Loucy (cell line): ENCODE measurements around the gene NRG3.

ENCODE experiments used
- H2AFZ ChIP-seq: fragments of 200-600 bp; sonication (generic); 2 replicates; pipeline ENCODE4 v1.6.0; 2016; ENCODE audit warnings: antibody characterized with exemption, mild to moderate bottlenecking, low read length, moderate library complexity
- H3F3A ChIP-seq: fragments of 200-600 bp; 2 replicates; pipeline ENCODE4 v1.6.0; 2016; ENCODE audit warnings: antibody characterized with exemption, low read depth, mild to moderate bottlenecking
- H3K27me3 ChIP-seq: fragments of 200-600 bp; sonication (generic); 2 replicates; pipeline ENCODE4 v1.6.1; 2014; ENCODE audit warnings: low read length, mild to moderate bottlenecking; ENCODE audit not compliant: insufficient read depth, poor library complexity, severe bottlenecking
- H3K36me3 ChIP-seq: fragments of 200-600 bp; sonication (generic); 2 replicates; pipeline ENCODE4 v1.6.1; 2016; ENCODE audit warnings: low read length; ENCODE audit not compliant: insufficient read depth
- H3K4me1 ChIP-seq: fragments of 200-600 bp; sonication (generic); 2 replicates; pipeline ENCODE4 v1.5.1; 2014; ENCODE audit warnings: low read length, mild to moderate bottlenecking; ENCODE audit not compliant: insufficient read depth, poor library complexity, severe bottlenecking
- H3K4me2 ChIP-seq: fragments of 200-600 bp; sonication (generic); 2 replicates; pipeline ENCODE4 v1.6.0; 2014; ENCODE audit warnings: antibody characterized with exemption, low read length, low read depth, mild to moderate bottlenecking; ENCODE audit not compliant: poor library complexity, severe bottlenecking
- H3K4me3 ChIP-seq: fragments of 200-600 bp; sonication (generic); 2 replicates; pipeline ENCODE4 v1.5.1; 2014; ENCODE audit warnings: low read length, mild to moderate bottlenecking, mixed read lengths; ENCODE audit not compliant: poor library complexity, severe bottlenecking
- H3K79me2 ChIP-seq: fragments of 200-600 bp; sonication (generic); 2 replicates; pipeline ENCODE4 v1.6.1; 2014; ENCODE audit warnings: low read length; ENCODE audit not compliant: insufficient read depth
- H3K9ac ChIP-seq: fragments of 200-600 bp; sonication (generic); 2 replicates; pipeline ENCODE4 v1.6.0; 2014; ENCODE audit warnings: mild to moderate bottlenecking, low read depth, low read length, moderate library complexity; ENCODE audit not compliant: poor library complexity, severe bottlenecking
- H3K9me2 ChIP-seq: fragments of 200-600 bp; sonication (generic); replicated peaks from 2 replicates; pipeline ENCODE4 v1.6.1; 2016; ENCODE audit warnings: low read depth, low read length, mixed read lengths
- H3K9me3 ChIP-seq: fragments of 200-600 bp; sonication (generic); 2 replicates; pipeline ENCODE4 v1.6.1; 2014; ENCODE audit warnings: mild to moderate bottlenecking, antibody characterized with exemption, low read length, low read depth; ENCODE audit not compliant: insufficient read depth
- H4K20me1 ChIP-seq: fragments of 200-600 bp; sonication (generic); 2 replicates; pipeline ENCODE4 v1.6.0; 2014; ENCODE audit warnings: antibody characterized with exemption, low read length, mild to moderate bottlenecking; ENCODE audit not compliant: insufficient read depth, poor library complexity, severe bottlenecking
- CTCF ChIP-seq: fragments of 200-600 bp; sonication (generic); conservative IDR thresholded peaks from 2 replicates; pipeline ENCODE4 v1.5.1; 2014; ENCODE audit warnings: mild to moderate bottlenecking, antibody characterized with exemption, low read length
- EZH2phosphoT487 ChIP-seq: fragments of 200-600 bp; IDR thresholded peaks from 2 replicates; pipeline ENCODE4 v1.6.1; 2018; ENCODE audit warnings: antibody characterized with exemption, mild to moderate bottlenecking, moderate library complexity, borderline replicate concordance

NRG3 gene

GRCh38 chr10:82932451-82932850, 1057.5 kb downstream of the NRG3 start:
- no peaks in the 10 kb centered on the region for H3K27me3 ChIP-seq
- no peak overlapping the region for H3K4me2 ChIP-seq
- no peaks in the 10 kb centered on the region for H4K20me1 ChIP-seq
- no peak overlapping the region for H2AFZ ChIP-seq
- no peaks in the 10 kb centered on the region for H3F3A ChIP-seq
- no peak overlapping the region for H3K9ac ChIP-seq
- H3K79me2 ChIP-seq: no peaks in the 10 kb centered on the region
- H3K4me3 ChIP-seq: no peak overlapping the region
- TF ChIP-seq CTCF (no peak), EZH2phosphoT487 (no peak)
- no peaks in the 10 kb centered on the region for H3K4me1 ChIP-seq
- no peaks in the 10 kb centered on the region for H3K36me3 ChIP-seq
- H3K9me3 ChIP-seq: no peaks in the 10 kb centered on the region; the same call in 1 of the 2 replicates
- no peaks in the 10 kb centered on the region for H3K9me2 ChIP-seq

GRCh38 chr10:82934429-82934828, 1059.4 kb downstream of the NRG3 start:
- Histone ChIP-seq H3F3A (no peaks in the 10 kb centered on the region), H3K4me3 (no peak overlapping the region), H3K9ac (no peak overlapping the region), H3K9me3 (no peaks in the 10 kb centered on the region; the same call in 1 of the 2 replicates), H3K36me3 (no peaks in the 10 kb centered on the region), H3K4me1 (no peaks in the 10 kb centered on the region), H3K9me2 (no peaks in the 10 kb centered on the region), H3K27me3 (no peaks in the 10 kb centered on the region), H4K20me1 (no peaks in the 10 kb centered on the region), H3K79me2 (no peaks in the 10 kb centered on the region), H2AFZ (no peak overlapping the region), H3K4me2 (no peak overlapping the region)
- TF ChIP-seq EZH2phosphoT487: no peak

- Histone ChIP-seq H3K79me2 (no peaks in the 10 kb centered on the region), H2AFZ (no peak overlapping the region), H3K9me2 (no peaks in the 10 kb centered on the region), H3K27me3 (no peaks in the 10 kb centered on the region), H3K9me3 (no peaks in the 10 kb centered on the region; the same call in 1 of the 2 replicates), H3K4me2 (no peak overlapping the region), H3K36me3 (no peaks in the 10 kb centered on the region), H3K4me1 (no peaks in the 10 kb centered on the region), H3K9ac (no peak overlapping the region), H3K4me3 (no peak overlapping the region), H3F3A (no peaks in the 10 kb centered on the region), H4K20me1 (no peaks in the 10 kb centered on the region)
- no peak for TF ChIP-seq CTCF
Observed at GRCh38 chr10:82934947-82935346, 1060.0 kb downstream of the NRG3 start.

DNA sequence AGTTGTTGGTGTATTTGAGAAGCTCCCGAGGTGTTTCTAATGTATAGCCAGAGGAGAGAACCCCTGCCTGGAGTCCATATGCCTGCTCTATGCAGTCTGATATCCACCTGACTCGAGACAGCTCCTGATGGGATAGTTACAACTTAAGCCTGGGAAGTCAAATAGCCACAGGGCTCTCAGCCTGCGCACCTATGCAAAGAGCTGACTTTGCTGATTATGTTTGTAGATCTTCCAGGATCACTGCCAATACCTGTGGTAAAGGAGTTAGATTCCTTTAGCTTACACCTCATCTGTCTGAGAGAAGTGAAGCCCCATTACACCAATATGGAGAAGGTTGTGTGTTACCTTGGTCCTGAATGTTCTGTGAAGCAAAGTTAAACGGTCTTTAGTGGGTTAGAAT, 1063.3 kb downstream of the NRG3 start:
- no peaks in the 10 kb centered on the region for H3K36me3 ChIP-seq
- H3K79me2 ChIP-seq: no peaks in the 10 kb centered on the region
- no peaks in the 10 kb centered on the region for H3K4me1 ChIP-seq
- no peak overlapping the region for H2AFZ ChIP-seq
- no peaks in the 10 kb centered on the region for H3K9me2 ChIP-seq
- no peaks in the 10 kb centered on the region for H3F3A ChIP-seq
- H4K20me1 ChIP-seq: no peaks in the 10 kb centered on the region
- H3K9ac ChIP-seq: no peak overlapping the region
- TF ChIP-seq CTCF: no peak
- no peak overlapping the region for H3K4me3 ChIP-seq
- no peaks in the 10 kb centered on the region for H3K9me3 ChIP-seq
- H3K4me2 ChIP-seq: no peak overlapping the region
- H3K27me3 ChIP-seq: no peaks in the 10 kb centered on the region
